ENCODE results near the gene ZNRF3. TPM values are rescaled to one million over a fixed set of nuclear protein-coding genes. Genes with fewer than 3 reads are reported as not detected.

ZNRF3 gene
- total and polyA plus RNA-seq, 11 donors = 1.8 to 9.2 (median 6.2) TPM

- TF ChIP-seq CTCF (IDR thresholded peaks at IDR 0.05) (no peak), POLR2A (IDR thresholded peaks at IDR 0.05) (no peak)
- Histone ChIP-seq H3K9me3 (no peaks in the 10 kb centered on the region), H3K4me1 (peaks cover 0 to 6% (median 0%) of the 10 kb centered on the region in 12 donors), H3K27ac (no peak overlapping the region), H3K27me3 (no peaks in the 10 kb centered on the region), H3K36me3 (no peaks in the 10 kb centered on the region), H3K4me3 (no peak overlapping the region)
- no peak for DNase-seq
- WGBS, 4 donors = 48 to 70% (median 55%) methylated on average over 2 of the region's 2 CpGs
- ATAC-seq = no peak
- intact Hi-C loops (cut with DNase I) = no loop called here
Measured at GRCh38 chr22:28939932-28940331, 56.6 kb downstream of the ZNRF3 start.

- Histone ChIP-seq H3K4me3 (no peak overlapping the region), H3K4me1 (peaks cover 0 to 6% (median 0%) of the 10 kb centered on the region in 12 donors), H3K27me3 (no peaks in the 10 kb centered on the region), H3K27ac (no peak overlapping the region), H3K36me3 (no peaks in the 10 kb centered on the region), H3K9me3 (no peaks in the 10 kb centered on the region)
- ATAC-seq (no peak), DNase-seq (no peak)
- no peak for TF ChIP-seq CTCF (IDR thresholded peaks at IDR 0.05)
- no peak for TF ChIP-seq POLR2A (IDR thresholded peaks at IDR 0.05)
- intact Hi-C loops (cut with DNase I) = no loop called here
- WGBS, 4 donors = 77 to 81% (median 79%) methylated on average over 5 of the region's 5 CpGs
Measured at GRCh38 chr22:28940441-28940840, 57.1 kb downstream of the ZNRF3 start.

- peaks cover 0 to 6% (median 0%) of the 10 kb centered on the region in 12 donors for H3K4me1 ChIP-seq
- no peak overlapping the region for H3K4me3 ChIP-seq
- WGBS, 4 donors = 93 to 95% (median 94%) methylated on average over 5 of the region's 5 CpGs
- ATAC-seq (no peak), DNase-seq (no peak)
- H3K27ac ChIP-seq = no peak overlapping the region
- peaks cover 0 to 3% (median 0%) of the 10 kb centered on the region in 9 donors for H3K27me3 ChIP-seq
- no peaks in the 10 kb centered on the region for H3K36me3 ChIP-seq
- H3K9me3 ChIP-seq = peaks cover 0 to 12% (median 4%) of the 10 kb centered on the region in 12 donors
- intact Hi-C loops (cut with DNase I) = no loop called here
- TF ChIP-seq CTCF (IDR thresholded peaks at IDR 0.05) (no peak), POLR2A (IDR thresholded peaks at IDR 0.05) (no peak)
Measured at GRCh38 chr22:28942333-28942732, 59.0 kb downstream of the ZNRF3 start.

- intact Hi-C loops (cut with DNase I) = no loop called here
- DNase-seq = no peak
- TF ChIP-seq POLR2A (IDR thresholded peaks at IDR 0.05) (no peak), CTCF (IDR thresholded peaks at IDR 0.05) (no peak)
- Histone ChIP-seq H3K4me1 (peaks cover 0 to 6% (median 0%) of the 10 kb centered on the region in 12 donors), H3K27ac (no peak overlapping the region), H3K4me3 (no peak overlapping the region), H3K27me3 (peaks cover 0 to 3% (median 0%) of the 10 kb centered on the region in 9 donors), H3K36me3 (no peaks in the 10 kb centered on the region), H3K9me3 (peaks cover 0 to 17% (median 4%) of the 10 kb centered on the region in 12 donors)
- 61 to 64% (median 62%) methylated on average over 7 of the region's 7 CpGs for WGBS, 4 donors
- no peak for ATAC-seq
Measured at GRCh38 chr22:28942801-28943500, 59.6 kb downstream of the ZNRF3 start.
